ENCODE results near the gene BACE2. TPM values are rescaled to one million over a fixed set of nuclear protein-coding genes. Genes with fewer than 3 reads are reported as not detected.
A peak's percentile ranks its signal among the peaks of the same experiment; 100 is the strongest.

The BACE2 gene
- total RNA-seq, 2 donors from 2014 or later, result 0.21 to 2.6 TPM

DNA sequence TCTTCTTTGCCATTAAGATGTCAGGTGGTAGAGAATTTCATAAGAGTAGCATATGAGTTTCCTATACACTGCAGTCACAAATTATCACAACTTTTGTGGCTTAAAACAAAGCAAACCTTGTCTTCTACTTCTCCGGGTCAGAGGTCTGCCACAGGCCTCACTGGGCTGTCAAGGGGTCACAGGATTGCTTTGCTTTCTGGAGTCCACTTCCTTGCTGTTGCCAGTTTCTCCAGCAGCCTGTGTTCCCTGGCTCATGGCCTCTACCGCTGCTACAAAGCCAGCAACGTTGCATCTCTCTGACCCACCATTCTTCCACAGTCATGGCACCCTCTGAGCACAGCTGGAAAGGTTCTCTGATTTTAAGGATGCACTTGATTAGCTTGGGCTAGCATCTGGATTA lies 6.5 kb upstream of the BACE2 start:
- H3K36me3 Mint-ChIP-seq, result no peaks in the 10 kb centered on the region
- H3K27me3 Mint-ChIP-seq, result peaks cover 20 to 24% of the 10 kb centered on the region in 2 donors
- H3K4me3 Mint-ChIP-seq, result no peak overlapping the region
- peaks cover 0 to 1% of the 10 kb centered on the region in 2 donors for H3K4me1 Mint-ChIP-seq (ENCODE audit: low read depth in 2 of 2)
- no peak for ATAC-seq
- H3K27ac Mint-ChIP-seq, result no peak overlapping the region
- DNase-seq (ENCODE audit: low spot score), result no peak
- no peaks in the 10 kb centered on the region for H3K9me3 Mint-ChIP-seq

DNA sequence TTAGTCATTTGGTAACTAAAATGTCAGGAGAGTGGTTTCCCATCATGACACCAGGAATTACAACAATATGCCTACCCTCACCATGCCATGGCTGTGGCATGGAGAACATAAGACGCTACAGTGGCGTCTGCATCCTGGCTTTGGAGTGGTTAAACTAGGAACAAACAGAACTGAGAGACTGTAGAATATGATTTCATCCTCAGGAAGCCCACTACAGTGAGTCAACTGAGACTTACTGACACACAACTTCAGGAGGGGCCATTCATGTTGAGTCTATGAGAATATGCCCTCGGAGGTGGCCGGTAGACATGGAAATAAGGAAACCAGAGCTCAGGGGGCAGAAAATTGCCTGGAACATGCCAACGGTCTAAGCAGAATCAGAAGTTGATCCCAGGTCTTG lies 5.9 kb upstream of the BACE2 start:
- no peaks in the 10 kb centered on the region for H3K9me3 Mint-ChIP-seq
- no peaks in the 10 kb centered on the region for H3K36me3 Mint-ChIP-seq
- peaks cover 22 to 28% of the 10 kb centered on the region in 2 donors for H3K27me3 Mint-ChIP-seq
- no peak for DNase-seq (ENCODE audit: low spot score)
- no peak for ATAC-seq
- H3K4me1 Mint-ChIP-seq (ENCODE audit: low read depth in 2 of 2), result peaks cover 0 to 3% of the 10 kb centered on the region in 2 donors
- no peak overlapping the region for H3K4me3 Mint-ChIP-seq
- no peak overlapping the region for H3K27ac Mint-ChIP-seq

DNA sequence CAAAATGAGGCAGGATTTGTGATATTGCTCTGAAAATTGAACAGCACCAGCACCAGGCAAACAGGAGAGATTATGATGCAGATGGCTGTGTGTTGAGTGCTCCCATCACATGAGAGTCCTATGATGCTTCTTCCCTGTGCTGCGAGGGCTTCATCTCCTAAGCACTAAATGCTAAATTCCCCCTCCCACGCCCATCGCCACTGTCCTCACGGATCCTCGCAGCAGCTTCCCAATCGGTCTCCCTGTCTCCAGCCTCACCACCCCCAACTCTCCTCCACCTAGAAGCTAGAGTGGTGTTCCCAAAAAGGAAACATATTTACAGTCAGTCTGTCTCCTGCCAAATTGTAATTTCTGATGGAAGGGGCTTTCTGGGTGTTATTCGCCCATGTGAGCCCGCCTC lies 4.9 kb upstream of the BACE2 start:
- Mint-ChIP-seq H3K4me3 (no peak overlapping the region), H3K9me3 (no peaks in the 10 kb centered on the region), H3K27ac (no peak overlapping the region), H3K36me3 (no peaks in the 10 kb centered on the region), H3K27me3 (peaks cover 22 to 28% of the 10 kb centered on the region in 2 donors), H3K4me1 (ENCODE audit: low read depth in 2 of 2) (peaks cover 0 to 3% of the 10 kb centered on the region in 2 donors)
- no peak for DNase-seq (ENCODE audit: low spot score)
- ATAC-seq, result no peak

DNA sequence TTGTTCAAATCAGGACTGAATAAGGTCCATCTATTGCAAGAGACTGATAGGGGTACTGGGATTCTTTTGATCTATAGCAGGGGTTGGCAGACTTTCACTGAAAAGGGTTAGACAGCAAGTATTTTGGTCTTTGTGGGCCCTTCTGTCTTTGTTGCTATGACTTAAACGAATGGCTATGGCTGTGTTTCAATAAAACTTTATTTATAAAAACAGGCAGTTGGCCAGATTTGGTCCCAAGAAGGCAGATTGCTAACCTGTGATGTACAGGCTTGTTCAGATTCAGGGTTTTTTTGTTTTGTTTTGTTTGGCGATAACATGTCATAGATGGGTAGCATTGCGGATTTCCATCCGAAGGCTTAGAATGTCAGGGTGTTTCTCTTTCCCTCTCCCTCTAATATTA lies 3.9 kb upstream of the BACE2 start:
- no peak for DNase-seq (ENCODE audit: low spot score)
- no peak overlapping the region for H3K4me3 Mint-ChIP-seq
- peaks cover under 1 to 5% of the 10 kb centered on the region in 2 donors for H3K4me1 Mint-ChIP-seq (ENCODE audit: low read depth in 2 of 2)
- no peak for ATAC-seq
- H3K27ac Mint-ChIP-seq, result no peak overlapping the region
- H3K27me3 Mint-ChIP-seq, result peaks cover 22 to 23% of the 10 kb centered on the region in 2 donors
- no peaks in the 10 kb centered on the region for H3K9me3 Mint-ChIP-seq
- no peaks in the 10 kb centered on the region for H3K36me3 Mint-ChIP-seq

DNA sequence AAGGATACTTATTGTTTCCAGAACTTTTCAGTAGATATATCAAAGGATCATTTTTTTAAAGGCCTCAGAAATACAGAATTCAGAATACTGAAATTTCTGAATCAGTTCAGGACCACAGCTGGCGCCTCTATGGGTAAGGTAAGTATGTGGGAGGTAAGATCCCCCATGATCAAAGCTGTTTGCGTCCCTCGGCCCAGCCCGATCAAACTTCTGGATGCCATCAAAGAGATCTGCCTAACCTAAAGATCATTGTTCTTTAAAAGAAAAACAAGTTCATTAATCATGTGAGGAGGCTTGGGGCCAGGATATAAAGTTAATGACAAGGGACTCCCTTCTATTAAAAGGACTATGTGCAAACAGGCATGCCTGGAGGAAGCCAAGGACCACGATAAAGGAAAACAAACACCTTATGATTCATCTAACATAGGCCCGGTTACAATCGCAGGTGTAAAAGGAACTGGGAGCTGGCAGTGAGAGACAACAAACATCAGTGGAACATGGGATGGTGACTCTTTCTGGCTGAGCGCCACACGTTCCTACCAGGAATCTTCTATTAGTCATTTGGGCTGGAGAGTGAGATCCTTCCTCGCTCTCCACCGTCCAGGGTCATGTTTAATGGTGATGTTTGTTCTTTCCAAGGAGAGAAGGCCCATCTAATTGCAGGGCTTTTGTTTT lies 2.8 kb upstream of the BACE2 start:
- Mint-ChIP-seq H3K27ac (no peak overlapping the region), H3K27me3 (peaks cover 28 to 33% of the 10 kb centered on the region in 2 donors), H3K4me1 (ENCODE audit: low read depth in 2 of 2) (peaks cover 6 to 9% of the 10 kb centered on the region in 2 donors), H3K9me3 (no peaks in the 10 kb centered on the region), H3K4me3 (no peak overlapping the region), H3K36me3 (no peaks in the 10 kb centered on the region)
- ATAC-seq (no peak), DNase-seq (ENCODE audit: low spot score) (no peak)

DNA sequence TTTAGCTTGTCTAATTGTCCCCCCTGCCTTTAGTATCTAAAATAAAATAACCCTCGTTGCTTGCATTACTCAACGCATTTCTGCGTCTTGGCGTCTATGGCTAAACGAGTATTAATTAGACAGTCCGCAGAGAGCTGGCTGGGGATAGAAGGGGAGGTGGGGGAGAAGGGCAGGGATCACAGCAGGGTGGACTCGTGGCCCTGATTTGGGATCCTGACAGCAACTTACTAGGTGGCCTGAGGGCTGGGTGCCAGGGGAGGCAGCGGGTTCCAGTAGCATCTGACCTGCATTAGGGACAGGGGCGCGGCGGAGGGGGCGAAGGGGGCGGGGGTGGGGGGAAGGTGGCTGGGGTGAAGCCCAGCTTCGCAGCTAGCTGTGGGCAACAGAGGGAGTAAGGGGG lies 1.1 kb upstream of the BACE2 start:
- H3K27ac Mint-ChIP-seq, result no peak overlapping the region
- H3K4me3 Mint-ChIP-seq, result peak overlapping the region; percentile 55
- H3K4me1 Mint-ChIP-seq (ENCODE audit: low read depth in 2 of 2), result peaks cover 6 to 9% of the 10 kb centered on the region in 2 donors
- no peaks in the 10 kb centered on the region for H3K36me3 Mint-ChIP-seq
- DNase-seq (ENCODE audit: low spot score) (no peak), ATAC-seq (no peak)
- peaks cover 28 to 33% of the 10 kb centered on the region in 2 donors for H3K27me3 Mint-ChIP-seq
- H3K9me3 Mint-ChIP-seq, result no peaks in the 10 kb centered on the region

DNA sequence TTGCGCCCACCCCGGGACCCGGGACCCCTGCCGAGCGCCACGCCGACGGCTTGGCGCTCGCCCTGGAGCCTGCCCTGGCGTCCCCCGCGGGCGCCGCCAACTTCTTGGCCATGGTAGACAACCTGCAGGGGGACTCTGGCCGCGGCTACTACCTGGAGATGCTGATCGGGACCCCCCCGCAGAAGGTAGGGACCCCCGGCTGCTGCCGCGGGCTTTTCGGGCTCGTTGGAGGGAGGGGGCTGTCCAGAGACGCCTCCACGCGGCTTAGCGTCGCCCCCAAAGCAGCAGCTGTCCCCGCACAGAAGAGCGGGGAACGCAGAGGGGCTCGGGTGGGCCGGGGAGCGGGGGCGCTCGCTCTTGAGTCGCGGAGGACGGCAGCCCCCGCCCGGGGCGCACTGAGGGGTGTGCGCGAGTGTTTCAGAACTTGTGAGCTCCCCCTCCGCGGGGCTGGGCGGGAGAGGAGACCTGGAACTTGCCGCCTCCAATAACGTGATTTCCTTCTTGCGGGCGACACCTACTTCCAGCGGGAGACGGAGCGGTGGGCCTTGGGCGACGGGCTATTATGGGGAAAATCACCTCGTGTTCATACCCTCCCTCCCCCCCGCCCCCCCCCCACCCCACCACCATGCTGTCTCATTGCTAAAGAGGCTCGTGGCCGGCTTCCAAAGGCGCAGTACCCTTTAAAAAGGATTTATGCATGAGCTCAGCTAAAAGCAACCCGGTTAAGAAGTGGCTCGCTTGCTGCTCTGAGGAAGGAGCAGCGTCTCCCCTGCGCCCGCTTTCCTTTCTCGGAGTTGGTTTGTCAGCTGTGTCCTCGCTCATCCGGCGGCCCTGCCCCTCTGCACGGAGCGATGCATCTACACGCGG lies 664 bp downstream of the BACE2 start:
- Mint-ChIP-seq H3K4me3 (peak overlapping the region; percentile 78), H3K27ac (no peak overlapping the region), H3K27me3 (peaks cover 33 to 35% of the 10 kb centered on the region in 2 donors), H3K4me1 (ENCODE audit: low read depth in 2 of 2) (peaks cover 6 to 9% of the 10 kb centered on the region in 2 donors), H3K9me3 (no peaks in the 10 kb centered on the region), H3K36me3 (no peaks in the 10 kb centered on the region)
- no peak for ATAC-seq
- no peak for DNase-seq (ENCODE audit: low spot score)

DNA sequence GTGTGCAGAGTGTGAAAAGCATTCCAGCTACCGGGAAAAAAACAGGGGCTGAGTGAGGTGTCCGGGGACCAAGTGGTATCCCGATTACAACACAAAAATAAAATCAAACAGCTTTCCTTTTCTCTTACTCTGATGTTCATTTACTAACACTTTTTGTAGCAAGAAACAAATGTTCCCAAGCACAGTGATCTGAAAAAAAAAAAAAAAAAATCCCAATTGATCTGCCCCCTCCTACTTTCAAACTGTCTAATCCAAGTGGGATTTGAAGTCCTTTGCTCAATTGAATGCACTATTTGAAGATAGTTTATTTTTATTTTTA lies 1.3 kb downstream of the BACE2 start:
- ATAC-seq, result no peak
- H3K36me3 Mint-ChIP-seq, result no peaks in the 10 kb centered on the region
- no peak overlapping the region for H3K27ac Mint-ChIP-seq
- peaks cover 6 to 9% of the 10 kb centered on the region in 2 donors for H3K4me1 Mint-ChIP-seq (ENCODE audit: low read depth in 2 of 2)
- H3K9me3 Mint-ChIP-seq, result no peaks in the 10 kb centered on the region
- H3K4me3 Mint-ChIP-seq, result peak overlapping the region; percentile 78
- H3K27me3 Mint-ChIP-seq, result peaks cover 33% of the 10 kb centered on the region in 2 donors
- no peak for DNase-seq (ENCODE audit: low spot score)

DNA sequence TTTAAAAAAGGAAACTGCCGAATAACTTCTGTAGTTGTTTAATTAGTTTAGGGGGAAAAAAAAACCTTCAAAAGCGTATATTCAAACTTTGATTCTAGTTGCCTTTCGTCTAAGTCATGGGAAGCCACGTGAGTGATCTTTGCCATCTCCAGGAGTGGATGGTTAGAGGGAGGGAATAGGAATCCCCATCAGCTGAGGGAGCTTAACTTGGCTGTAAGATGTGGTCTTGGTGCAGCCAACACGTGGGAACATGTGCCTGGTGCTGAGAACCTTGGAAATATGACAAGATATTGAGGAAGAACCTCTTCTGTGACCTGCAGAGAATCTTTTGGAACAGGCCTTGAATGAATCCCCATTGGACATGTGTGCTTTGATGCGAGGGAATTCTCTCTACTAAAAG lies 1.7 kb downstream of the BACE2 start:
- Mint-ChIP-seq H3K27me3 (peaks cover 33% of the 10 kb centered on the region in 2 donors), H3K4me1 (ENCODE audit: low read depth in 2 of 2) (peaks cover 6 to 9% of the 10 kb centered on the region in 2 donors), H3K36me3 (no peaks in the 10 kb centered on the region), H3K27ac (no peak overlapping the region), H3K4me3 (peak overlapping the region; percentile 78), H3K9me3 (no peaks in the 10 kb centered on the region)
- ATAC-seq, result no peak
- no peak for DNase-seq (ENCODE audit: low spot score)

DNA sequence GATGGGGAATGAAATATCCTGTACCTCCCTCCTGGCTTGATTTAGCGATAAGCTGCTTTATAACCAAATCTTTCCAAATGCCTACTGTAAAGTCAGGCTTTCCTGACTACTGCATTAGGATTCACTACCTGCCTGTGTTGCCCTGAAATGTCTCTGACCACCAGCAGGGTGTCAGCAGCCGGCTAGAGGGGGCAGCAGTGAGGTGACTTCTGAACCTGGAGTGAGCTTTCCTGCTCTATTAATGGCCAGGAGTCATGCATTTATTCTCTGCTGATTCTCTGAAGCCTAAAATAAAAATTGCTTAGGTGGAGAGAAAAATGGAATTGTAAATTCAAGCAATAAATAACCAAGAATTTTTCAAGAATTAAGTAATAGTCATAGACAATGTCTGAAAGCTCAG lies 2.5 kb downstream of the BACE2 start:
- Mint-ChIP-seq H3K4me1 (ENCODE audit: low read depth in 2 of 2) (peaks cover 6 to 9% of the 10 kb centered on the region in 2 donors), H3K36me3 (no peaks in the 10 kb centered on the region), H3K27me3 (peaks cover 27 to 29% of the 10 kb centered on the region in 2 donors), H3K4me3 (no peak overlapping the region), H3K9me3 (no peaks in the 10 kb centered on the region), H3K27ac (no peak overlapping the region)
- no peak for DNase-seq (ENCODE audit: low spot score)
- ATAC-seq, result no peak

DNA sequence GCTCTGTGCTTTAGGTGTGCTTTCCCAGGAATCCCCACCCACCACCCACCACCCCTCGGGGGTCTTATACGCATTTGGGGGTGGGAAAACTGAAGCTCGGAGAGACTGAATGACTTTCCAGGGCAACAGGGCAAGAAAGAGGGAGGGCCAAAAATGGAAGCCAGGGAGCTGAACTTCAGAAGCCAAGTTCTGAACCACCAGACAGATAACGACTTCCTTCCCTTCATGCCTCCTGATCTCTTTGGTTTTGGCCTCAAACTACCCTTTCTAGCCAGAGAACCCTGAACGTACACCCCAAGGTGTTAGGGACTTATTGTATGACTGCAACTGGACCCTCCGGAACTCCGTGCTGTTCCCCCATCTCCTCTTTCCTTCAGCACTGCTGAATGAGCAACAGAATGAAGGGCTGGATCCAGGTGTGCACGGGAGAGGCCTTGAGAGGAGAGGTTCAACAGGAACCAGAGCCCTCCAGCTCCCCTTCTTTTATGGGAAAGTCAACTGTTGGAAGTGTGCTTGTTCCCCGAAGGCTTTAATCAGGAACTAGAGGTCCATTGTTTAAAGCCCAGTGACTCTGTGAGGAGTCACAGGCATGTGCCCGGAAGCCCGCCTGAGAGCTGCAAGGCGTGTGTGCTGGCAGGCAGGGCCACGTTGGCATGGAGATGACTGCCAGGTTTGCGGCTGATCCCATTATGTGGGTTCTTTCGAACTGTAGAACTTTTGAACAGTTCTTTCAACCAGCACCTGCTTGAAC lies 3.1 kb downstream of the BACE2 start:
- ATAC-seq (no peak), DNase-seq (ENCODE audit: low spot score) (no peak)
- no peak overlapping the region for H3K27ac Mint-ChIP-seq
- H3K4me3 Mint-ChIP-seq, result no peak overlapping the region
- H3K9me3 Mint-ChIP-seq, result no peaks in the 10 kb centered on the region
- H3K36me3 Mint-ChIP-seq, result no peaks in the 10 kb centered on the region
- H3K4me1 Mint-ChIP-seq (ENCODE audit: low read depth in 2 of 2), result peaks cover 6 to 9% of the 10 kb centered on the region in 2 donors
- peaks cover 21 to 23% of the 10 kb centered on the region in 2 donors for H3K27me3 Mint-ChIP-seq

DNA sequence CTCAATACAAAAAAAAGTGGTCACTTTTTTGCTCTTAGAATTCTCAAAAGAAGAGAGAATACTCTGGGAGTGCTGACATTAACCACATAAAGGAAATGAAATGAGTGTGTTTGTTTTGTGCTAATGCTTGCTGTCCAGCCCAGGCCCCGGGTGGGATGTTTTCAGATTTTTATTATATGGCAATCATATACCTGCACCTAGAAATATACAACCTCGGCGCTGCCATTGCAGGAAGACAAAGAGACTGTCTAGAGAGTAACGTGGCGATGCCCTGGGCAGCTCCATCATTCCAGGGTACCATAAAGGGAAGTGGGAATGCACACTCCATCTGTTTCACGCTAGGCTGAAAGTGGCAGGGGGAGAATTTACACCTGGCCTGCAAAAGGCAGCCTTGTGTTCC lies 7.1 kb downstream of the BACE2 start:
- DNase-seq (ENCODE audit: low spot score), result no peak
- H3K9me3 Mint-ChIP-seq, result no peaks in the 10 kb centered on the region

DNA sequence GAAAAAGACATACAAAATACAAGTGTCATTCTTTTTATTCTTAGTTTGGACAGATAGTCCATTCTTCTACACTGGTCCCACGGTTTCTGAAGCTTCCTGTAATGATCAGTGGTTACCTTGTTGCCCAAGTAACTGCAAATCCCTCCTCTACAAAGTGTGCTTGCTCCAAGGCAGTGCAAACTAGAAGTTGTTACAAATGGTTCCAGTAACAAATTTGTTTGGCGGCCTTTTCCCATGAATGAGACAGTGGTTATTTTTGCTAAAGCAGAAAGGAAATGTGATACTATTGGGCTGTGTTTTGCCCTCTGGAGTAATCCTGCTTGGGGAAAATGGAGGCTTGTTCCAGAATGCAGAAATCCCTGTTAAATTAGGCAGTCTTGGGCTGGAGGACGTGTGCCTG lies 8.9 kb downstream of the BACE2 start:
- Mint-ChIP-seq H3K27ac (no peak overlapping the region), H3K9me3 (no peaks in the 10 kb centered on the region), H3K4me3 (no peak overlapping the region), H3K27me3 (peaks cover 15 to 19% of the 10 kb centered on the region in 2 donors), H3K4me1 (ENCODE audit: low read depth in 2 of 2) (no peaks in the 10 kb centered on the region), H3K36me3 (no peaks in the 10 kb centered on the region)
- no peak for DNase-seq (ENCODE audit: low spot score)
- ATAC-seq, result no peak

More for the DNA sequence above, 7.1 kb downstream of the BACE2 start:
- Mint-ChIP-seq H3K4me1 (ENCODE audit: low read depth in 2 of 2) (no peaks in the 10 kb centered on the region), H3K4me3 (no peak overlapping the region), H3K27ac (no peak overlapping the region), H3K36me3 (no peaks in the 10 kb centered on the region), H3K27me3 (peaks cover 11 to 12% of the 10 kb centered on the region in 2 donors)
- ATAC-seq, result no peak

DNA sequence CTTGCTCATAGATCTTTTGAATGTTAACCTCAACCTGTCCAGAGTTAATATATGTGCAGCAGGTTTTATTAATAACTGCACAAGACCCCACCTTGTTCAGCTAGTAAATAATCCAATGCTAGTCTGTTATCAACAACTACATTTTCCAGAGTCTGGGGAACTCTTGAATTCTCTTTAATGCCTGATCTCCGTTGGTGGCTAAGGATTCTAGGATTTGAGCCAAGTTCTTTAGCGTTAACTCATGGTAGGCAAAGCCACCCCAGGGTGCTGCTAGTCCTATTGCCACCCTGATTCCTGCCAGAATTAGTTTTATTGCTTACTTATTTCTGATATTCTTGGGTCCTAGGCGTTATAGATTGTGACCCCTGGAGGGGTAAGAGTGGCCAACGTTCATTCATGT lies 12.8 kb downstream of the BACE2 start:
- no peak for ATAC-seq
- no peak for DNase-seq (ENCODE audit: low spot score)
- Mint-ChIP-seq H3K27me3 (peaks cover 9 to 25% of the 10 kb centered on the region in 2 donors), H3K9me3 (no peaks in the 10 kb centered on the region), H3K4me3 (no peak overlapping the region), H3K27ac (no peak overlapping the region), H3K4me1 (ENCODE audit: low read depth in 2 of 2) (no peaks in the 10 kb centered on the region), H3K36me3 (no peaks in the 10 kb centered on the region)
